Fibroblast of mammary gland (primary cell): Measurements from ENCODE around the gene RNPEPL1.

Source experiments
- DNase-seq: peaks from one replicate; pipeline ENCODE4 v3.0.0-alpha.2; 2010; ENCODE audit warnings: low read depth
- H3K4me3 ChIP-seq: 2 replicates; pipeline ENCODE4 v1.5.1; 2011; ENCODE audit warnings: low read depth, mild to moderate bottlenecking, low read length, moderate library complexity; ENCODE audit not compliant: control insufficient read depth
- TF ChIP-seq, protein P1 (sequence below): conservative IDR thresholded peaks from 2 replicates; pipeline ENCODE4 v1.5.1; 2011; ENCODE audit warnings: low read depth, low read length, inconsistent platforms; ENCODE audit not compliant: control insufficient read depth, insufficient read depth

RNPEPL1 gene

DNA sequence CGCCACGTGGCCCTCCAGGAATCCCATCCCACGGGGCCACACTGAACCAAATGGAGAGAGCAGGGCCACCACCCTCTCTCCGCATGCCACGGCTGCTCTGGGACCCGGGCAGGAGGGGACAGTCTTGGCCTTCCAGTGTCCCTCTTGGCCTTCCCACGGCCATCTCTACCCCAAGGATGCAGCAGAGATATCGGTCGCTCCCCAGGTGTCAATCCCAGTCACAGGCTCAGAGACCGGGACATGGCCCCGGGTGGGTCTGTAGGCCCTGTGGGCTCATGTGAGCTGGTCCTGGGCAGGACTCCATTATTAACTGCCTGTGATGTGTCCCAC is 33.5 kb downstream of the RNPEPL1 start:
- TF ChIP-seq, protein P1, sequence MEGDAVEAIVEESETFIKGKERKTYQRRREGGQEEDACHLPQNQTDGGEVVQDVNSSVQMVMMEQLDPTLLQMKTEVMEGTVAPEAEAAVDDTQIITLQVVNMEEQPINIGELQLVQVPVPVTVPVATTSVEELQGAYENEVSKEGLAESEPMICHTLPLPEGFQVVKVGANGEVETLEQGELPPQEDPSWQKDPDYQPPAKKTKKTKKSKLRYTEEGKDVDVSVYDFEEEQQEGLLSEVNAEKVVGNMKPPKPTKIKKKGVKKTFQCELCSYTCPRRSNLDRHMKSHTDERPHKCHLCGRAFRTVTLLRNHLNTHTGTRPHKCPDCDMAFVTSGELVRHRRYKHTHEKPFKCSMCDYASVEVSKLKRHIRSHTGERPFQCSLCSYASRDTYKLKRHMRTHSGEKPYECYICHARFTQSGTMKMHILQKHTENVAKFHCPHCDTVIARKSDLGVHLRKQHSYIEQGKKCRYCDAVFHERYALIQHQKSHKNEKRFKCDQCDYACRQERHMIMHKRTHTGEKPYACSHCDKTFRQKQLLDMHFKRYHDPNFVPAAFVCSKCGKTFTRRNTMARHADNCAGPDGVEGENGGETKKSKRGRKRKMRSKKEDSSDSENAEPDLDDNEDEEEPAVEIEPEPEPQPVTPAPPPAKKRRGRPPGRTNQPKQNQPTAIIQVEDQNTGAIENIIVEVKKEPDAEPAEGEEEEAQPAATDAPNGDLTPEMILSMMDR: no peak
- DNase-seq: no peak
- H3K4me3 ChIP-seq: no peak overlapping the region

GRCh38 chr2:240602266-240603050 is 34.2 kb downstream of the RNPEPL1 start:
- DNase-seq: no peak
- H3K4me3 ChIP-seq: no peak overlapping the region
- TF ChIP-seq, protein P1: no peak

DNA sequence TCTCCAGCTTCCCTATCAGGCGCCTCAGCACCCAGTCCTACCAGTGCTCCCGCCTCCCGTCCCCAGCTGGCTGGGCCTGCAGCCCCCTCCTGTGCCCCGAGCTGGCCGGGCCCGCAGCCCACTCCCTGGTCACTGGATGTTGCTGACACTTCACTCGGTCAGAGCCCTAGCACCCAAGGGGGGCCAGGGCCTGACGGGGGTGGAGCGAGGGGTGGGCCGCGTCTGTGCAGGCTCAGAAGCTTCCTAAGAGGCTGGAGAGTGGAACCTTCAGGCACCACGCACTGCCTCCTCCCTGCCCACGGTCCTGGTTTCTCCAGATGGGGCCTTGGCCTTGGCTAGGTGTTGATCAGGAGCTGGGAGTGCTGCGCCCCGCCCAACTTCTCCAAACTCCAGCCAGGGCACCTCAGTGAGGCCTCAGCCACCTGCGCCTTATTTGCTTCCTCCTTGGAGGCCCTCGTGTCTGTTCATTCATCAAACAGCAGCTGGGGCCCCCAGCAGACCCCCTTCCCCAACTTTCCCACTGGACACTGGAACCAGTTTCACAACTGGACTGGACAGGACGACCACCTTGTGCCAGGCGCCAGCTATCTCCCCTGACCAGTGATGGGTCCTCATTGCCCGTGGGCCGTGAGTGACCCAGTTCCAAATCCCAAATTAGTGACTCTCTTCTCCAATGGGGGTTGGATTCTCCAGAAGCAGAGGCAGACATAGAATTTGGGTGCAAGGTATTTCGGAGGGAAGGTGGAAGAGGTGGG is 35.0 kb downstream of the RNPEPL1 start:
- TF ChIP-seq, protein P1: no peak
- no peak overlapping the region for H3K4me3 ChIP-seq
- no peak for DNase-seq

- no peak overlapping the region for H3K4me3 ChIP-seq
- DNase-seq: no peak
- TF ChIP-seq, protein P1: no peak
These were observed 35.6 kb downstream of the RNPEPL1 start for GRCh38 chr2:240603846-240604245.

DNA sequence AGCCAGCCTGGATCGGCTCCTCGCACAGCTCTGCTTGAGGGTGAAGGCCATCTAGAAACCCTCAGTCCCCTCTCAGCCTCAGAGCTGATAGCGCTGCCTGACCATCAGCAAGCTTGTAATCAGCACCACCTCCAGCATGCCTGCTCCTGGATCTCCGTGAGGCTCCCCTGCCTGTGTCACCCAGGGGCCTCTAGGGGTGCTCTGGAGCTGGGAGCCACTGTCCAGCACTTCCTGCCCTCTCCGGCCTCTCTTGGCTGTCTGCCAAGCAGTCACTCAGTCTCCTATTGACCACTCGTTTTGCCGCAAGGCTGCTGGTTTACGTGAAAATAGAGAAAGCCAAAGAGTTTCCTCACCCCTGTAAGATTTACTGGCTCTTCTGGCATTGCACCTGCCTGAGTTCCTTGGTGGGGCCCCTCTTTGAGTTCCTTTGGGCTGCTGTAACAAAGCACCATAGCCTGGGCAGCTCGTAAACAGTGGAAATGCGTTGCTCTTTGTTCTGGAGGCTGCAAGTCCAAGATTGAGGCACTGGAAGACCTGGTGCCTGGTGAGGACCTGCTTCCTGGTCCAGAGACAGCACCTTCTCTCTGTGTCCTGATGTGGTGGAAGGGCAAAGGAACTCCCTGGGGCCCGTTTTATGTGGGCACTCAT is 36.1 kb downstream of the RNPEPL1 start:
- peak; percentile 61 for DNase-seq
- H3K4me3 ChIP-seq: no peak overlapping the region
- TF ChIP-seq, protein P1: peak; percentile 55

- TF ChIP-seq, protein P1: no peak
- no peak overlapping the region for H3K4me3 ChIP-seq
- DNase-seq: no peak
These were observed 36.8 kb downstream of the RNPEPL1 start for GRCh38 chr2:240604939-240605716.
